GM11168 (cell line): Measurements from ENCODE around the gene SPATA16.
"Not testable (repeated sequence)": the region's sequence is repeated elsewhere in the genome, so short reads cannot be mapped to it uniquely, and the experiment has no call there.

Experiments
- in situ Hi-C: fragments of 300-500 bp; cut with MboI; formaldehyde crosslinking; loops from one replicate; pipeline ENCODE4 v1.12.0; 2022; ENCODE audit warnings: low sequenced_read_pairs; ENCODE audit not compliant: unreplicated experiment

SPATA16 gene

GRCh38 chr3:172968646-172969045, 172.4 kb downstream of the SPATA16 start:
- in situ Hi-C loops: no loop called here

- in situ Hi-C loops: no loop called here
These were observed 175.8 kb downstream of the SPATA16 start for GRCh38 chr3:172965256-172965655.

- in situ Hi-C loops: not testable (repeated sequence)
These were observed 180.3 kb downstream of the SPATA16 start for GRCh38 chr3:172960626-172961182.

- in situ Hi-C loops: no loop called here
These were observed 182.5 kb downstream of the SPATA16 start for GRCh38 chr3:172958565-172958964.

- in situ Hi-C loops: no loop called here
These were observed 187.5 kb downstream of the SPATA16 start for GRCh38 chr3:172953571-172953970.

- in situ Hi-C loops: no loop called here
These were observed 189.5 kb downstream of the SPATA16 start for GRCh38 chr3:172951511-172951910.

- in situ Hi-C loops: no loop called here
These were observed 195.0 kb downstream of the SPATA16 start for GRCh38 chr3:172946061-172946460.

- in situ Hi-C loops: no loop called here
These were observed 201.3 kb downstream of the SPATA16 start for GRCh38 chr3:172939651-172940293.

- in situ Hi-C loops: no loop called here
These were observed 202.2 kb downstream of the SPATA16 start for GRCh38 chr3:172938788-172939187.

- in situ Hi-C loops: no loop called here
These were observed 209.2 kb downstream of the SPATA16 start for GRCh38 chr3:172931746-172932285.

GRCh38 chr3:172929451-172929850, 211.6 kb downstream of the SPATA16 start:
- in situ Hi-C loops: no loop called here

GRCh38 chr3:172924546-172924945, 216.5 kb downstream of the SPATA16 start:
- in situ Hi-C loops: no loop called here

GRCh38 chr3:172919297-172919683, 221.7 kb downstream of the SPATA16 start:
- in situ Hi-C loops: no loop called here

GRCh38 chr3:172918568-172919296, 222.3 kb downstream of the SPATA16 start:
- in situ Hi-C loops: no loop called here

- in situ Hi-C loops: no loop called here
These were observed 222.9 kb downstream of the SPATA16 start for GRCh38 chr3:172918165-172918564.

GRCh38 chr3:172915911-172916514, 225.0 kb downstream of the SPATA16 start:
- in situ Hi-C loops: no loop called here

- in situ Hi-C loops: no loop called here
These were observed 226.2 kb downstream of the SPATA16 start for GRCh38 chr3:172914854-172915253.

- in situ Hi-C loops: no loop called here
These were observed 227.0 kb downstream of the SPATA16 start for GRCh38 chr3:172913911-172914655.

- in situ Hi-C loops: no loop called here
These were observed 229.9 kb downstream of the SPATA16 start for GRCh38 chr3:172911142-172911541.

- in situ Hi-C loops: no loop called here
These were observed 232.2 kb downstream of the SPATA16 start for GRCh38 chr3:172908771-172909270.
